ENCODE results near the gene CHRDL1.

Gene CHRDL1

GRCh38 chrX:110734894-110735541 lies 60.6 kb downstream of the CHRDL1 start:
- no peaks in the 10 kb centered on the region for H3K27me3 ChIP-seq
- H3K9me3 ChIP-seq: no peaks in the 10 kb centered on the region
- no peak for DNase-seq
- no peak overlapping the region for H3K4me3 ChIP-seq (ENCODE audit: low read depth, low read length)
- no peaks in the 10 kb centered on the region for H3K36me3 ChIP-seq
- H3K4me1 ChIP-seq: no peaks in the 10 kb centered on the region
- TF ChIP-seq CTCF (IDR thresholded peaks at IDR 0.05; ENCODE audit: low read depth, low read length): no peak

GRCh38 chrX:110734271-110734670 lies 61.3 kb downstream of the CHRDL1 start:
- H3K36me3 ChIP-seq: no peaks in the 10 kb centered on the region
- TF ChIP-seq CTCF (IDR thresholded peaks at IDR 0.05; ENCODE audit: low read depth, low read length): no peak
- DNase-seq: no peak
- no peaks in the 10 kb centered on the region for H3K9me3 ChIP-seq
- H3K4me1 ChIP-seq: no peaks in the 10 kb centered on the region
- no peaks in the 10 kb centered on the region for H3K27me3 ChIP-seq
- no peak overlapping the region for H3K4me3 ChIP-seq (ENCODE audit: low read depth, low read length)

GRCh38 chrX:110733166-110733565 lies 62.5 kb downstream of the CHRDL1 start:
- Histone ChIP-seq H3K9me3 (no peaks in the 10 kb centered on the region), H3K36me3 (no peaks in the 10 kb centered on the region), H3K4me3 (ENCODE audit: low read depth, low read length) (no peak overlapping the region), H3K4me1 (no peaks in the 10 kb centered on the region), H3K27me3 (no peaks in the 10 kb centered on the region)
- DNase-seq: no peak
- no peak for TF ChIP-seq CTCF (IDR thresholded peaks at IDR 0.05; ENCODE audit: low read depth, low read length)

GRCh38 chrX:110732266-110732665 lies 63.4 kb downstream of the CHRDL1 start:
- Histone ChIP-seq H3K4me3 (ENCODE audit: low read depth, low read length) (no peak overlapping the region), H3K36me3 (no peaks in the 10 kb centered on the region), H3K4me1 (no peaks in the 10 kb centered on the region), H3K9me3 (no peaks in the 10 kb centered on the region), H3K27me3 (no peaks in the 10 kb centered on the region)
- no peak for DNase-seq
- no peak for TF ChIP-seq CTCF (IDR thresholded peaks at IDR 0.05; ENCODE audit: low read depth, low read length)

- H3K36me3 ChIP-seq: no peaks in the 10 kb centered on the region
- H3K4me3 ChIP-seq (ENCODE audit: low read depth, low read length): no peak overlapping the region
- DNase-seq: no peak
- no peaks in the 10 kb centered on the region for H3K27me3 ChIP-seq
- TF ChIP-seq CTCF (IDR thresholded peaks at IDR 0.05; ENCODE audit: low read depth, low read length): no peak
- no peaks in the 10 kb centered on the region for H3K9me3 ChIP-seq
- no peaks in the 10 kb centered on the region for H3K4me1 ChIP-seq
Measured at GRCh38 chrX:110723844-110724243, 71.8 kb downstream of the CHRDL1 start.

- Histone ChIP-seq H3K36me3 (no peaks in the 10 kb centered on the region), H3K27me3 (no peaks in the 10 kb centered on the region), H3K9me3 (no peaks in the 10 kb centered on the region), H3K4me1 (no peaks in the 10 kb centered on the region), H3K4me3 (ENCODE audit: low read depth, low read length) (no peak overlapping the region)
- TF ChIP-seq CTCF (IDR thresholded peaks at IDR 0.05; ENCODE audit: low read depth, low read length): no peak
- no peak for DNase-seq
Measured at GRCh38 chrX:110722135-110722534, 73.5 kb downstream of the CHRDL1 start.

Measured in BE2C (cell line).